Left ventricle myocardium inferior (tissue), 1 donor: ENCODE results near the gene SLC19A3. TPM values are rescaled to one million over a fixed set of nuclear protein-coding genes. Genes with fewer than 3 reads are reported as not detected.

Experiments used
- DNase-seq: peaks from one replicate; pipeline ENCODE4 v3.0.0-alpha.2; 2020
- H3K27ac ChIP-seq: fragments of 200-600 bp; replicated peaks from 2 replicates; pipeline ENCODE4 v1.8.0; 2021
- H3K27me3 ChIP-seq: fragments of 200-600 bp; 2 replicates; pipeline ENCODE4 v1.8.0; 2021; ENCODE audit warnings: low read depth
- H3K36me3 ChIP-seq: fragments of 200-600 bp; 2 replicates; pipeline ENCODE4 v1.8.0; 2021
- H3K4me1 ChIP-seq: fragments of 200-600 bp; 2 replicates; pipeline ENCODE4 v1.8.0; 2021
- H3K4me3 ChIP-seq: fragments of 200-600 bp; 2 replicates; pipeline ENCODE4 v1.8.0; 2021; ENCODE audit warnings: mild to moderate bottlenecking, moderate library complexity
- H3K9me3 ChIP-seq: fragments of 200-600 bp; replicated peaks from 2 replicates; pipeline ENCODE4 v1.8.0; 2021
- CTCF ChIP-seq: fragments of 200-600 bp; IDR thresholded peaks from 2 replicates; pipeline ENCODE4 v1.8.0; 2021; ENCODE audit warnings: antibody characterized with exemption, mild to moderate bottlenecking, borderline replicate concordance
- intact Hi-C: fragments of 100-400 bp; cut with micrococcal nuclease; formaldehyde crosslinking; loops from one replicate; pipeline ENCODE4 v1.11.0; 2022
- total RNA-seq: library from RNA; stranded (reverse); fragmentation: NEBNext Ultra II Directional; extraction: Animal tissue kit (Norgen Biotek cat#: 25700); gene quantifications from one replicate; pipeline ENCODE4 v1.2.1, GENCODE V29; 2021
- donor health status: DM: no; HTN: yes; CAD: no; lungs with severe emphysema.

Gene SLC19A3
- total RNA-seq, 1 donor from 2014 or later, result 0.74 TPM

- Histone ChIP-seq H3K9me3 (no peaks in the 10 kb centered on the region), H3K36me3 (no peaks in the 10 kb centered on the region), H3K4me1 (no peaks in the 10 kb centered on the region), H3K4me3 (no peak overlapping the region), H3K27me3 (peaks cover 21% of the 10 kb centered on the region), H3K27ac (no peak overlapping the region)
- no peak for TF ChIP-seq CTCF
- DNase-seq, result no peak
- intact Hi-C loops, result no loop called here
These were observed 56.0 kb downstream of the SLC19A3 start for GRCh38 chr2:227661827-227662226.

- intact Hi-C loops, result no loop called here
- no peaks in the 10 kb centered on the region for H3K36me3 ChIP-seq
- peaks cover 21% of the 10 kb centered on the region for H3K27me3 ChIP-seq
- no peak for TF ChIP-seq CTCF
- DNase-seq, result no peak
- H3K4me3 ChIP-seq, result no peak overlapping the region
- H3K9me3 ChIP-seq, result no peaks in the 10 kb centered on the region
- no peaks in the 10 kb centered on the region for H3K4me1 ChIP-seq
- no peak overlapping the region for H3K27ac ChIP-seq
These were observed 56.7 kb downstream of the SLC19A3 start for GRCh38 chr2:227661025-227661649.

GRCh38 chr2:227657199-227657845 lies 60.5 kb downstream of the SLC19A3 start:
- Histone ChIP-seq H3K27me3 (peaks cover 7% of the 10 kb centered on the region), H3K4me1 (no peaks in the 10 kb centered on the region), H3K4me3 (no peak overlapping the region), H3K9me3 (no peaks in the 10 kb centered on the region), H3K27ac (no peak overlapping the region), H3K36me3 (no peaks in the 10 kb centered on the region)
- no peak for TF ChIP-seq CTCF
- intact Hi-C loops, result loop anchor here (5.0 kb wide), 1 partner anchor 110 kb away; no protein-coding TSS in a partner anchor
- no peak for DNase-seq

- no peak overlapping the region for H3K4me3 ChIP-seq
- peaks cover 8% of the 10 kb centered on the region for H3K27me3 ChIP-seq
- H3K4me1 ChIP-seq, result no peaks in the 10 kb centered on the region
- H3K36me3 ChIP-seq, result no peaks in the 10 kb centered on the region
- no peak for TF ChIP-seq CTCF
- no peak overlapping the region for H3K27ac ChIP-seq
- intact Hi-C loops, result loop anchor here (5.0 kb wide), 1 partner anchor 112 kb away; no protein-coding TSS in a partner anchor
- DNase-seq, result no peak
- H3K9me3 ChIP-seq, result no peaks in the 10 kb centered on the region
These were observed 62.4 kb downstream of the SLC19A3 start for GRCh38 chr2:227655454-227655853.

GRCh38 chr2:227654426-227654825 lies 63.4 kb downstream of the SLC19A3 start:
- no peaks in the 10 kb centered on the region for H3K9me3 ChIP-seq
- DNase-seq, result no peak
- H3K4me3 ChIP-seq, result no peak overlapping the region
- H3K27ac ChIP-seq, result no peak overlapping the region
- peaks cover 13% of the 10 kb centered on the region for H3K27me3 ChIP-seq
- intact Hi-C loops, result no loop called here
- TF ChIP-seq CTCF, result no peak
- no peaks in the 10 kb centered on the region for H3K4me1 ChIP-seq
- no peaks in the 10 kb centered on the region for H3K36me3 ChIP-seq
